HCT116 (cell line): ENCODE data around the gene PSAP. TPM values are rescaled to one million over a fixed set of nuclear protein-coding genes. Genes with fewer than 3 reads are reported as not detected.

Source experiments
- ATAC-seq: fragments of 200-7000 bp; cut with Tn5 transposase; 2 replicates; pipeline ENCODE4 v1.9.1; 2020; ENCODE audit warnings: mild to moderate bottlenecking, moderate library complexity
- BruUV-seq: library from RNA; stranded (reverse); fragments of 400-500 nt; replicated peaks from 2 replicates; lab custom pipeline; 2021; lab: Mats Ljungman, UMichigan
- CTCF ChIA-PET: fragments of 300-600 bp; sonication (Branson Sonifier 250); formaldehyde crosslinking; loops from one replicate; lab custom pipeline; 2021; ENCODE audit warnings: antibody characterized with exemption; lab: Charles Lee
- POLR2A ChIA-PET: fragments of 300-600, 350-600 bp; sonication (Branson Sonifier 250); formaldehyde crosslinking; loops from one replicate; lab custom pipeline; 2021; ENCODE audit warnings: antibody characterized with exemption; lab: Charles Lee
- RAD21 ChIA-PET, 2 experiments: fragments of 300-600 bp; sonication (Branson Sonifier 250); formaldehyde crosslinking; loops; one replicate each; lab custom pipeline; 2023; ENCODE audit warnings: low total read pairs in 2 of 2; ENCODE audit not compliant: uncharacterized antibody in 2 of 2, unreplicated experiment in 2 of 2, low non-redundant PET in 1 of 2; lab: Charles Lee
- DNase-seq: peaks from one replicate; pipeline ENCODE4 v3.0.0-alpha.2; 2010; ENCODE audit warnings: low read depth, low spot score
- H2AFZ ChIP-seq: fragments of 200-600 bp; shearing (Covaris generic), sonication (generic); 2 replicates; pipeline ENCODE4 v1.6.1; 2017; ENCODE audit warnings: low read depth, mixed run types, mixed read lengths, antibody characterized with exemption, low read length; ENCODE audit not compliant: poor library complexity, severe bottlenecking
- H3K27ac ChIP-seq: 2 replicates; pipeline ENCODE4 v1.5.1; 2012; ENCODE audit warnings: low read depth, low read length
- H3K27me3 ChIP-seq: fragments of 200-600 bp; sonication (generic); 2 replicates; pipeline ENCODE4 v1.6.1; 2016; ENCODE audit warnings: mixed run types, low read length, mixed read lengths; ENCODE audit not compliant: insufficient read depth
- H3K36me3 ChIP-seq, 2 experiments: fragments of 200-500 bp in 1 of 2; fragments of 200-600 bp in 1 of 2; sonication (Bioruptor generic) in 1 of 2; sonication (generic) in 1 of 2; 2 replicates each; pipeline versions ENCODE4 v1.5.1 to v1.6.1; 2014 to 2016; ENCODE audit warnings: low read length in 2 of 2, inconsistent platforms in 1 of 2, mixed read lengths in 1 of 2, mixed run types in 1 of 2; ENCODE audit not compliant: insufficient read depth in 2 of 2, control insufficient read depth in 1 of 2
- H3K4me1 ChIP-seq, 2 experiments: fragments of 200-600 bp in 1 of 2; sonication (generic) in 1 of 2; 2 replicates each; pipeline versions ENCODE4 v1.5.1 to v1.6.1; 2012 to 2017; ENCODE audit warnings: low read length in 2 of 2, inconsistent platforms in 1 of 2, mild to moderate bottlenecking in 1 of 2, mixed read lengths in 1 of 2, mixed run types in 1 of 2, moderate library complexity in 1 of 2; ENCODE audit not compliant: insufficient read depth in 2 of 2, control insufficient read depth in 1 of 2
- H3K4me2 ChIP-seq: fragments of 200-600 bp; sonication (generic); 2 replicates; pipeline ENCODE4 v1.6.1; 2017; ENCODE audit warnings: mixed run types, low read length, mixed read lengths
- H3K4me3 ChIP-seq, 2 experiments: fragments of 200-600 bp in 1 of 2; sonication (generic) in 1 of 2; replicated peaks in 1 of 2; 2 replicates each; pipeline ENCODE4 v1.5.1; 2011 to 2016; ENCODE audit warnings: low read length in 2 of 2, control low read depth in 1 of 2, low read depth in 1 of 2, mild to moderate bottlenecking in 1 of 2, mixed read lengths in 1 of 2, mixed run types in 1 of 2
- H3K79me2 ChIP-seq: fragments of 200-600 bp; sonication (generic); 2 replicates; pipeline ENCODE4 v1.6.1; 2017; ENCODE audit warnings: mild to moderate bottlenecking, mixed run types, low read length, moderate library complexity, mixed read lengths; ENCODE audit not compliant: insufficient read depth
- H3K9ac ChIP-seq: fragments of 200-600 bp; sonication (generic); 2 replicates; pipeline ENCODE4 v1.6.1; 2016; ENCODE audit warnings: low read length, mixed read lengths
- H3K9me2 ChIP-seq: fragments of 200-600 bp; sonication (generic), shearing (Covaris generic); 2 replicates; pipeline ENCODE4 v1.6.1; 2017; ENCODE audit warnings: mixed run types, mild to moderate bottlenecking, moderate library complexity; ENCODE audit not compliant: insufficient read depth
- H3K9me3 ChIP-seq, 2 experiments: fragments of 200-500 bp in 1 of 2; fragments of 200-600 bp in 1 of 2; sonication (Bioruptor generic) in 1 of 2; sonication (generic) in 1 of 2; 2 replicates each; pipeline ENCODE4 v1.6.1; 2014 to 2017; ENCODE audit warnings: low read length in 2 of 2, mixed read lengths in 2 of 2, inconsistent platforms in 1 of 2, low read depth in 1 of 2, mild to moderate bottlenecking in 1 of 2, mixed run types in 1 of 2, moderate library complexity in 1 of 2; ENCODE audit not compliant: control insufficient read depth in 1 of 2, insufficient read depth in 1 of 2
- H4K20me1 ChIP-seq: fragments of 200-600 bp; sonication (generic), shearing (Covaris generic); 2 replicates; pipeline ENCODE4 v1.6.1; 2017; ENCODE audit warnings: mixed run types, mild to moderate bottlenecking, moderate library complexity; ENCODE audit not compliant: insufficient read depth
- ATF3 ChIP-seq: IDR thresholded peaks from 2 replicates; pipeline ENCODE4 v1.6.1; 2012
- CEBPB ChIP-seq: IDR thresholded peaks from 2 replicates; pipeline ENCODE4 v1.6.1; 2012; ENCODE audit warnings: low read depth
- EZH2 ChIP-seq: fragments of 200-600 bp; sonication (generic); IDR thresholded peaks from 2 replicates; pipeline ENCODE4 v1.6.1; 2017; ENCODE audit warnings: antibody characterized with exemption, mixed run types
- JUND ChIP-seq: IDR thresholded peaks from 2 replicates; pipeline ENCODE4 v1.6.1; 2012
- REST ChIP-seq: IDR thresholded peaks from 2 replicates; pipeline ENCODE4 v1.6.1; 2012; ENCODE audit warnings: low read depth
- SP1 ChIP-seq: IDR thresholded peaks from 2 replicates; pipeline ENCODE4 v1.6.1; 2012; ENCODE audit warnings: low read depth
- ZFX ChIP-seq: fragments of 450-650 bp; IDR thresholded peaks from 2 replicates; pipeline ENCODE4 v1.6.1; 2017
- ZNF274 ChIP-seq: fragments of 200-500 bp; sonication (Bioruptor generic); IDR thresholded peaks from 2 replicates; pipeline ENCODE4 v1.6.1; 2014; ENCODE audit warnings: mild to moderate bottlenecking, low read depth, low read length, inconsistent platforms
- intact Hi-C: fragments of 100-400 bp; cut with micrococcal nuclease; formaldehyde crosslinking; loops from 2 replicates; pipeline ENCODE4 v1.10.0; 2022
- total RNA-seq: library from RNA; stranded (reverse); gene quantifications from one replicate; pipeline ENCODE4 v1.2.1, GENCODE V29; 2021; ENCODE audit not compliant: unreplicated experiment

Gene PSAP
- total RNA-seq, 1 experiment from 2014 or later = 444 TPM

GRCh38 chr10:71821909-71822763, 28.9 kb downstream of the PSAP start (continued):
- no peak for TF ChIP-seq CEBPB
- no peak for TF ChIP-seq ZNF274
- no peak for TF ChIP-seq EZH2
- no peak for TF ChIP-seq ATF3
- TF ChIP-seq JUND = no peak

GRCh38 chr10:71820966-71821365, 30.1 kb downstream of the PSAP start:
- Histone ChIP-seq H3K4me2 (no peak overlapping the region), H3K9me2 (no peaks in the 10 kb centered on the region), H2AFZ (no peak overlapping the region), H3K9ac (no peak overlapping the region), H3K27ac (no peak overlapping the region), H3K27me3 (no peaks in the 10 kb centered on the region), H4K20me1 (no peaks in the 10 kb centered on the region), H3K4me1 (no peaks in the 10 kb centered on the region), H3K9me3 (no peaks in the 10 kb centered on the region), H3K79me2 (no peaks in the 10 kb centered on the region), H3K4me3 (no peak overlapping the region), H3K36me3 (peaks cover 34 to 66% of the 10 kb centered on the region in 2 experiments)
- TF ChIP-seq SP1 = no peak
- no peak for TF ChIP-seq REST
- no peak for TF ChIP-seq ZFX
- ChIA-PET POLR2A (no interaction called here), CTCF (no interaction called here), RAD21 (no interaction called here)
- intact Hi-C loops = no loop called here
- ATAC-seq (no peak), DNase-seq (no peak)
- no TSS peak for BruUV-seq
